PFSK-1 (cell line): ENCODE results near the gene PHAX.

Experiments
- POLR2AphosphoS5 ChIP-seq: IDR thresholded peaks from 2 replicates; pipeline ENCODE4 v1.6.1; 2012; ENCODE audit warnings: low read depth, mild to moderate bottlenecking, control low read depth, low read length, moderate library complexity
- TAF1 ChIP-seq: IDR thresholded peaks from 2 replicates; pipeline ENCODE4 v1.6.1; 2012; ENCODE audit warnings: low read length, control low read depth, borderline replicate concordance; ENCODE audit not compliant: insufficient read depth
- TF ChIP-seq, protein P1 (sequence below), 2 experiments: IDR thresholded peaks; 2 replicates each; pipeline versions ENCODE4 v1.6.1 to v1.8.0; 2011 to 2012; ENCODE audit warnings: low read depth in 2 of 2, low read length in 2 of 2, control low read depth in 1 of 2, inconsistent platforms in 1 of 2, mild to moderate bottlenecking in 1 of 2, moderate library complexity in 1 of 2; ENCODE audit not compliant: insufficient read depth in 1 of 2

DNA sequence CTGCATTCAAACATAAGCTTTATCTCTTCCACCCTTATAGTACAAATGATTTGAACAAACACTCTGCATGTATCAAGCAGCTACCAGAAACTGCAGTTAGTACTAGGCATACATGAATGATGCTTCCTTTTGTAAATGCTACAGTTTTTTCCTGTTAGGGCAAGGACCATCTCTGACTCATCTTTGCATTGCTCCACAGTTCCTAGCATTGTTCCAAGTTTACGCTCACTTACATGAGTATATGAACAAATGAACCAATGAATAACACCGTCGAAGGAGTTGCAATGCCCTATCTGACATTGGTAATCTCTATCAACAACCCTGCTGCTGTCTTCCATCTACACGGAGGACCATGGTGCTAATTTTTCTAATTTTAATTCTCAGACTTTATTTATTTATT, 3.6 kb upstream of the PHAX start:
- no peak for TF ChIP-seq TAF1
- TF ChIP-seq, protein P1, sequence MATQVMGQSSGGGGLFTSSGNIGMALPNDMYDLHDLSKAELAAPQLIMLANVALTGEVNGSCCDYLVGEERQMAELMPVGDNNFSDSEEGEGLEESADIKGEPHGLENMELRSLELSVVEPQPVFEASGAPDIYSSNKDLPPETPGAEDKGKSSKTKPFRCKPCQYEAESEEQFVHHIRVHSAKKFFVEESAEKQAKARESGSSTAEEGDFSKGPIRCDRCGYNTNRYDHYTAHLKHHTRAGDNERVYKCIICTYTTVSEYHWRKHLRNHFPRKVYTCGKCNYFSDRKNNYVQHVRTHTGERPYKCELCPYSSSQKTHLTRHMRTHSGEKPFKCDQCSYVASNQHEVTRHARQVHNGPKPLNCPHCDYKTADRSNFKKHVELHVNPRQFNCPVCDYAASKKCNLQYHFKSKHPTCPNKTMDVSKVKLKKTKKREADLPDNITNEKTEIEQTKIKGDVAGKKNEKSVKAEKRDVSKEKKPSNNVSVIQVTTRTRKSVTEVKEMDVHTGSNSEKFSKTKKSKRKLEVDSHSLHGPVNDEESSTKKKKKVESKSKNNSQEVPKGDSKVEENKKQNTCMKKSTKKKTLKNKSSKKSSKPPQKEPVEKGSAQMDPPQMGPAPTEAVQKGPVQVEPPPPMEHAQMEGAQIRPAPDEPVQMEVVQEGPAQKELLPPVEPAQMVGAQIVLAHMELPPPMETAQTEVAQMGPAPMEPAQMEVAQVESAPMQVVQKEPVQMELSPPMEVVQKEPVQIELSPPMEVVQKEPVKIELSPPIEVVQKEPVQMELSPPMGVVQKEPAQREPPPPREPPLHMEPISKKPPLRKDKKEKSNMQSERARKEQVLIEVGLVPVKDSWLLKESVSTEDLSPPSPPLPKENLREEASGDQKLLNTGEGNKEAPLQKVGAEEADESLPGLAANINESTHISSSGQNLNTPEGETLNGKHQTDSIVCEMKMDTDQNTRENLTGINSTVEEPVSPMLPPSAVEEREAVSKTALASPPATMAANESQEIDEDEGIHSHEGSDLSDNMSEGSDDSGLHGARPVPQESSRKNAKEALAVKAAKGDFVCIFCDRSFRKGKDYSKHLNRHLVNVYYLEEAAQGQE (IDR thresholded peaks at IDR 0.05; ENCODE audit: insufficient read depth in 1 of 2, low read depth in 2 of 2, low read length in 2 of 2) = no peak
- no peak for TF ChIP-seq POLR2AphosphoS5
